ENCODE results near the gene CACUL1. TPM values are rescaled to one million over a fixed set of nuclear protein-coding genes. Genes with fewer than 3 reads are reported as not detected.

Gene CACUL1
- total RNA-seq, 4 donors from 2014 or later = 24.0 to 45.7 (median 26.4) TPM

DNA sequence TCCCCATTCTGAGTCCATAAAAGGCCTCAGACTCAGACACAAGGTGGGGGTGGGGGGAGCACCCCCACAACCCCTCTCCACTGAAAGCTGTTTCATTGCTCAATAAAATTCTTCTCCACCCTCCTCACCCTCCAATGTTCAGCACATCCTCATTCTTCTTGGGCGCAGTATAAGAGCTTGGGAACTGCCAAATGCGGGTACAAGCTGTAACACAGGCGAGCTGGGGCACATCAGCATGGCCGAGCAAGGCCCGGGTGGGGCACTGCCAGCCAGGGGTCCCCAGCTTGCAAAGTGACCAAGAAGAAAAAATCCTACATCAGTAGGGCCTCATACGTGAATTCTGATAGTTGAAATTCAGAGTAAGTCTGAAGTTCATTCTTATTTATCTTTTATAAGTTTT is 50.1 kb downstream of the CACUL1 start:
- Histone ChIP-seq H3K27me3 (no peaks in the 10 kb centered on the region), H3K4me3 (no peak overlapping the region), H3K4me1 (peaks cover 0 to 7% (median 0%) of the 10 kb centered on the region in 4 donors), H3K9me3 (no peaks in the 10 kb centered on the region), H3K36me3 (peaks cover 0 to 20% (median 0%) of the 10 kb centered on the region in 3 donors), H3K27ac (no peak overlapping the region)
- no peak for DNase-seq (ENCODE audit: low spot score in 2 of 2)
- WGBS, 2 donors = 94 to 96% methylated on average over 6 of the region's 6 CpGs
- no peak for TF ChIP-seq EP300 (IDR thresholded peaks at IDR 0.05)
- TF ChIP-seq, protein P1, sequence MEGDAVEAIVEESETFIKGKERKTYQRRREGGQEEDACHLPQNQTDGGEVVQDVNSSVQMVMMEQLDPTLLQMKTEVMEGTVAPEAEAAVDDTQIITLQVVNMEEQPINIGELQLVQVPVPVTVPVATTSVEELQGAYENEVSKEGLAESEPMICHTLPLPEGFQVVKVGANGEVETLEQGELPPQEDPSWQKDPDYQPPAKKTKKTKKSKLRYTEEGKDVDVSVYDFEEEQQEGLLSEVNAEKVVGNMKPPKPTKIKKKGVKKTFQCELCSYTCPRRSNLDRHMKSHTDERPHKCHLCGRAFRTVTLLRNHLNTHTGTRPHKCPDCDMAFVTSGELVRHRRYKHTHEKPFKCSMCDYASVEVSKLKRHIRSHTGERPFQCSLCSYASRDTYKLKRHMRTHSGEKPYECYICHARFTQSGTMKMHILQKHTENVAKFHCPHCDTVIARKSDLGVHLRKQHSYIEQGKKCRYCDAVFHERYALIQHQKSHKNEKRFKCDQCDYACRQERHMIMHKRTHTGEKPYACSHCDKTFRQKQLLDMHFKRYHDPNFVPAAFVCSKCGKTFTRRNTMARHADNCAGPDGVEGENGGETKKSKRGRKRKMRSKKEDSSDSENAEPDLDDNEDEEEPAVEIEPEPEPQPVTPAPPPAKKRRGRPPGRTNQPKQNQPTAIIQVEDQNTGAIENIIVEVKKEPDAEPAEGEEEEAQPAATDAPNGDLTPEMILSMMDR (IDR thresholded peaks at IDR 0.05) = no peak
- no peak for TF ChIP-seq POLR2A (IDR thresholded peaks at IDR 0.05)

DNA sequence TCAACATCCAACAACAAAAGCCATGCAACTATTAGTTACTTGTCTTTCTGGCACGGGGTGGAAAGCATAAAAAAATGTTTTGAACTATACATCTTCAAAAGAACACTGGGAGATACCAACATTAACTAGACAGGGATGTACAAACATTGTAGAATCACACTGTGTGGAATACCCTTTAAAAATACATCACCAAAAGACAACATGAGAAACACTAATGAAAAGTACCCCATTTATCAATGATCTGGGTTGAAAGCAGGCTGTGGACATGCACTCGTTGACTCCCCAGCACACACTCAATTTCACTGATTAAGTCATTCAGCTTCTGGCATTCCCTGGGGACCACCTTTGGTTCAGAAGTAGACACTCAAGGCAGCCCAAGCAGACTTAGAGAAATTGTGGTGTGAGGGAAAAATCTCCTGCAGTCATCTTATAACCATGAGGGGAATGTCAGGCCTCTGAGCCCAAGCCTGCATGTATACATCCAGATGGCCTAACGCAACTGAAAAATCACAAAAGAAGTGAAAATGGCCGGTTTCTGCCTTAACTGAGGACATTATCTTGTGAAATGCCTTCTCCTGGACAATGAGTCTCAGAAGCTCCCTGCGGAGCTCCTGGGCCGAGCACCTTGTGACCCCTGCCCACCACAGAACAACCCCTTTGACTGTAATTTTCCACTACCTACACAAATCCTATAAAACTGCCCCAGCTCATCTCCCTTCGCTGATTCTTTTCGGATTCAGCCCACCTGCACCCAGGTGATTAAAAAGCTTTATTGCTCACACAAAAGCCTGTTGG is 53.0 kb downstream of the CACUL1 start:
- no peak for DNase-seq (ENCODE audit: low spot score in 2 of 2)
- no peaks in the 10 kb centered on the region for H3K9me3 ChIP-seq
- no peak for TF ChIP-seq EP300 (IDR thresholded peaks at IDR 0.05)
- TF ChIP-seq, protein P1 (IDR thresholded peaks at IDR 0.05) = no peak
- no peak for TF ChIP-seq POLR2A (IDR thresholded peaks at IDR 0.05)
- peaks cover 0 to 7% (median 0%) of the 10 kb centered on the region in 4 donors for H3K4me1 ChIP-seq
- H3K4me3 ChIP-seq = no peak overlapping the region
- no peak overlapping the region for H3K27ac ChIP-seq
- 79 to 90% methylated on average over 7 to 8 of the region's 8 CpGs for WGBS, 2 donors
- no peaks in the 10 kb centered on the region for H3K27me3 ChIP-seq
- H3K36me3 ChIP-seq = peaks cover 0 to 25% (median 0%) of the 10 kb centered on the region in 3 donors

DNA sequence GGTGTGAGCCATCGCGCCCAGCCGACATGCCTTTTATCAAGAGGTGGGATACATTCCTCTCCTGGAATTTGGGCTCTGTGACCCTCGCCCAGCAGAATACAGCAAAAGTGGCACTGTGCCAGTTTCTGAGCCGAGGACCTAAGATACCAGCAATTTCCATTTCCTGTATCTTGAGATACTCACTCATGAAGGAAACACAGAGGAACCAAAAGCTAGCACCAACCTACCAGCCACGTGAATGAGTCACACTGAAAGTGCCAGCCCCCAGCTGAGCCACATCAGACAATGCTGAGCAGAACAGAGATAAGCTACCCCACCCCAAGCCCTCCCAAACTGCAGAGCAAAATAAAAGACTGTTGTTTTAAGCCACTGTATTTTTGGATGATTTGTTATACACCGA is 56.3 kb downstream of the CACUL1 start:
- Histone ChIP-seq H3K4me3 (no peak overlapping the region), H3K27ac (no peak overlapping the region), H3K4me1 (peaks cover 0 to 9% (median 0%) of the 10 kb centered on the region in 4 donors), H3K36me3 (peaks cover 0 to 28% (median 0%) of the 10 kb centered on the region in 3 donors), H3K9me3 (no peaks in the 10 kb centered on the region), H3K27me3 (no peaks in the 10 kb centered on the region)
- DNase-seq (ENCODE audit: low spot score in 2 of 2) = peak in 1 of 2 donors; percentile 15
- no peak for TF ChIP-seq EP300 (IDR thresholded peaks at IDR 0.05)
- no peak for TF ChIP-seq POLR2A (IDR thresholded peaks at IDR 0.05)
- TF ChIP-seq, protein P1 (IDR thresholded peaks at IDR 0.05) = no peak
- WGBS, 2 donors = 75 to 76% methylated on average over 7 of the region's 7 CpGs

DNA sequence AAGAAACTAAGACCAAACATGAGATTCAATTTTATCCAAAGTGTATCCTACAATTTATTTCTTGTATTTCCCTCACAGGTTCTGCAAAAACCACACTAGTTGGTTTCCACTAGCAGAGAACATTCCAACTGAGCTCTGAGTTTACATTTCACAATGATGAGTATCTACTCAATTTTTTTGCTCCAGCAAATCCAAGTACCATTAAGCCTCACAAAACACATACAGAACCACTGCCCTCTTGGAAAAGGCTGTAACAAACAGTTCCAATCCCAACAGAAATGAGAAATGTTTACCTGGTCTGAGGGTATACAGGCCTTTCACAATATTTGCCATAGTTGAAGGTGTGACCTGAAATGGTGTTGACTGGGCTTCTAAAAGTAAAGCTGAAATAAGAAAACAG is 59.9 kb downstream of the CACUL1 start:
- TF ChIP-seq POLR2A (IDR thresholded peaks at IDR 0.05) (no peak), EP300 (IDR thresholded peaks at IDR 0.05) (no peak)
- TF ChIP-seq, protein P1 (IDR thresholded peaks at IDR 0.05) = no peak
- no peaks in the 10 kb centered on the region for H3K9me3 ChIP-seq
- peaks cover 0 to 12% (median 0%) of the 10 kb centered on the region in 4 donors for H3K4me1 ChIP-seq
- no peak overlapping the region for H3K27ac ChIP-seq
- no peak overlapping the region for H3K4me3 ChIP-seq
- peaks cover 0 to 26% (median 0%) of the 10 kb centered on the region in 3 donors for H3K36me3 ChIP-seq
- H3K27me3 ChIP-seq = no peaks in the 10 kb centered on the region
- DNase-seq (ENCODE audit: low spot score in 2 of 2) = no peak

DNA sequence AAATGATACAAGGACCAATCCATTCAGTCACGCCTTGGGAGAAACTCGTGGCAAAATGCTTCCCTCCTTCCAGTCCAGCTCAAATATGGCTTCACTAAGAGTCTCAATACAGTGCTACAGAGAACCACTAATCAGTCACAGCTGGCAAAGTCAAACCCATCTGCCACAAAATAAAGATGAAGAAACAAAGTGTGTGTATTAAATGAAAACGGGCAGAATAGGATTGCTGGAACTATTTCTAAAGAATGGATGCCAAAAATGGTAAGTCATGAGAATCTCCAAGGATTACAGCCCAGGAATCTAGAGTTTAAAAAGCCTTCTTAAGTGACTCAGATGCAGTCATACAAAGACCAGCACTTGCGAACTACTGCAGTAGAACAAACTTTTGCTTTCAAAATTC is 61.9 kb downstream of the CACUL1 start:
- Histone ChIP-seq H3K4me1 (peaks cover 0 to 5% (median 0%) of the 10 kb centered on the region in 4 donors), H3K27ac (peak overlapping the region in 1 of 4 donors; percentile 14), H3K4me3 (no peak overlapping the region), H3K9me3 (no peaks in the 10 kb centered on the region), H3K36me3 (peaks cover 0 to 39% (median 0%) of the 10 kb centered on the region in 3 donors), H3K27me3 (no peaks in the 10 kb centered on the region)
- DNase-seq (ENCODE audit: low spot score in 2 of 2) = no peak
- WGBS, 2 donors = 40 to 53% methylated on average over 4 of the region's 4 CpGs
- TF ChIP-seq, protein P1 (IDR thresholded peaks at IDR 0.05) = no peak
- no peak for TF ChIP-seq EP300 (IDR thresholded peaks at IDR 0.05)
- TF ChIP-seq POLR2A (IDR thresholded peaks at IDR 0.05) = no peak
